Kidney epithelial cell (primary cell): ENCODE results near the gene LMF1. TPM values are rescaled to one million over a fixed set of nuclear protein-coding genes. Genes with fewer than 3 reads are reported as not detected.

Experiments used
- DNase-seq: peaks from one replicate; pipeline ENCODE4 v3.0.0-alpha.2; 2010; ENCODE audit warnings: low read depth
- H3K27me3 ChIP-seq: 2 replicates; pipeline ENCODE4 v1.6.0; 2011; ENCODE audit warnings: low read length; ENCODE audit not compliant: control insufficient read depth, insufficient read depth
- H3K36me3 ChIP-seq: 2 replicates; pipeline ENCODE4 v1.5.1; 2011; ENCODE audit warnings: low read length; ENCODE audit not compliant: control insufficient read depth, insufficient read depth
- H3K4me3 ChIP-seq: 2 replicates; pipeline ENCODE4 v1.5.1; 2011; ENCODE audit warnings: low read depth, mild to moderate bottlenecking, control low read depth, low read length
- CTCF ChIP-seq: IDR thresholded peaks from 2 replicates; pipeline ENCODE4 v1.5.1; 2011; ENCODE audit warnings: mild to moderate bottlenecking, moderate library complexity, low read length, control low read depth, inconsistent platforms; ENCODE audit not compliant: insufficient read depth, poor library complexity, severe bottlenecking
- total RNA-seq: library from RNA; depleted of rRNA; stranded (reverse); fragments of >200 nt; gene quantifications from 2 replicates; pipeline ENCODE4 v1.2.3, GENCODE V29; 2015

Gene LMF1
- total RNA-seq, 1 donor from 2014 or later: 26.3 TPM

GRCh38 chr16:872436-873242, 98.1 kb downstream of the LMF1 start:
- Histone ChIP-seq H3K27me3 (peaks cover 24% of the 10 kb centered on the region), H3K36me3 (no peaks in the 10 kb centered on the region), H3K4me3 (no peak overlapping the region)
- TF ChIP-seq CTCF: no peak
- DNase-seq: no peak

- no peaks in the 10 kb centered on the region for H3K36me3 ChIP-seq
- DNase-seq: no peak
- peaks cover 24% of the 10 kb centered on the region for H3K27me3 ChIP-seq
- TF ChIP-seq CTCF: no peak
- no peak overlapping the region for H3K4me3 ChIP-seq
Measured at GRCh38 chr16:871562-872345, 99.0 kb downstream of the LMF1 start.

- TF ChIP-seq CTCF: no peak
- Histone ChIP-seq H3K4me3 (no peak overlapping the region), H3K27me3 (peaks cover 22% of the 10 kb centered on the region), H3K36me3 (no peaks in the 10 kb centered on the region)
- DNase-seq: no peak
Measured at GRCh38 chr16:870856-871561, 99.8 kb downstream of the LMF1 start.

- DNase-seq: no peak
- no peaks in the 10 kb centered on the region for H3K36me3 ChIP-seq
Measured at GRCh38 chr16:869823-870641, 100.8 kb downstream of the LMF1 start.

More at GRCh38 chr16:869823-870641, 100.8 kb downstream of the LMF1 start:
- TF ChIP-seq CTCF: no peak
- Histone ChIP-seq H3K4me3 (no peak overlapping the region), H3K27me3 (peaks cover 13% of the 10 kb centered on the region)
